HCT116 (cell line): ENCODE data around the gene TCP11. TPM values are rescaled to one million over a fixed set of nuclear protein-coding genes. Genes with fewer than 3 reads are reported as not detected.

ENCODE experiments used
- ATAC-seq: fragments of 200-7000 bp; cut with Tn5 transposase; 2 replicates; pipeline ENCODE4 v1.9.1; 2020; ENCODE audit warnings: mild to moderate bottlenecking, moderate library complexity
- BruUV-seq: library from RNA; stranded (reverse); fragments of 400-500 nt; replicated peaks from 2 replicates; lab custom pipeline; 2021; lab: Mats Ljungman, UMichigan
- CTCF ChIA-PET: fragments of 300-600 bp; sonication (Branson Sonifier 250); formaldehyde crosslinking; loops from one replicate; lab custom pipeline; 2021; ENCODE audit warnings: antibody characterized with exemption; lab: Charles Lee
- POLR2A ChIA-PET: fragments of 300-600, 350-600 bp; sonication (Branson Sonifier 250); formaldehyde crosslinking; loops from one replicate; lab custom pipeline; 2021; ENCODE audit warnings: antibody characterized with exemption; lab: Charles Lee
- RAD21 ChIA-PET, 2 experiments: fragments of 300-600 bp; sonication (Branson Sonifier 250); formaldehyde crosslinking; loops; one replicate each; lab custom pipeline; 2023; ENCODE audit warnings: low total read pairs in 2 of 2; ENCODE audit not compliant: uncharacterized antibody in 2 of 2, unreplicated experiment in 2 of 2, low non-redundant PET in 1 of 2; lab: Charles Lee
- DNase-seq: peaks from one replicate; pipeline ENCODE4 v3.0.0-alpha.2; 2010; ENCODE audit warnings: low read depth, low spot score
- H2AFZ ChIP-seq: fragments of 200-600 bp; shearing (Covaris generic), sonication (generic); 2 replicates; pipeline ENCODE4 v1.6.1; 2017; ENCODE audit warnings: low read depth, mixed run types, mixed read lengths, antibody characterized with exemption, low read length; ENCODE audit not compliant: poor library complexity, severe bottlenecking
- H3K27ac ChIP-seq: 2 replicates; pipeline ENCODE4 v1.5.1; 2012; ENCODE audit warnings: low read depth, low read length
- H3K27me3 ChIP-seq: fragments of 200-600 bp; sonication (generic); 2 replicates; pipeline ENCODE4 v1.6.1; 2016; ENCODE audit warnings: mixed run types, low read length, mixed read lengths; ENCODE audit not compliant: insufficient read depth
- H3K36me3 ChIP-seq, 2 experiments: fragments of 200-500 bp in 1 of 2; fragments of 200-600 bp in 1 of 2; sonication (Bioruptor generic) in 1 of 2; sonication (generic) in 1 of 2; 2 replicates each; pipeline versions ENCODE4 v1.5.1 to v1.6.1; 2014 to 2016; ENCODE audit warnings: low read length in 2 of 2, inconsistent platforms in 1 of 2, mixed read lengths in 1 of 2, mixed run types in 1 of 2; ENCODE audit not compliant: insufficient read depth in 2 of 2, control insufficient read depth in 1 of 2
- H3K4me1 ChIP-seq, 2 experiments: fragments of 200-600 bp in 1 of 2; sonication (generic) in 1 of 2; 2 replicates each; pipeline versions ENCODE4 v1.5.1 to v1.6.1; 2012 to 2017; ENCODE audit warnings: low read length in 2 of 2, inconsistent platforms in 1 of 2, mild to moderate bottlenecking in 1 of 2, mixed read lengths in 1 of 2, mixed run types in 1 of 2, moderate library complexity in 1 of 2; ENCODE audit not compliant: insufficient read depth in 2 of 2, control insufficient read depth in 1 of 2
- H3K4me2 ChIP-seq: fragments of 200-600 bp; sonication (generic); 2 replicates; pipeline ENCODE4 v1.6.1; 2017; ENCODE audit warnings: mixed run types, low read length, mixed read lengths
- H3K4me3 ChIP-seq, 2 experiments: fragments of 200-600 bp in 1 of 2; sonication (generic) in 1 of 2; replicated peaks in 1 of 2; 2 replicates each; pipeline ENCODE4 v1.5.1; 2011 to 2016; ENCODE audit warnings: low read length in 2 of 2, control low read depth in 1 of 2, low read depth in 1 of 2, mild to moderate bottlenecking in 1 of 2, mixed read lengths in 1 of 2, mixed run types in 1 of 2
- H3K79me2 ChIP-seq: fragments of 200-600 bp; sonication (generic); 2 replicates; pipeline ENCODE4 v1.6.1; 2017; ENCODE audit warnings: mild to moderate bottlenecking, mixed run types, low read length, moderate library complexity, mixed read lengths; ENCODE audit not compliant: insufficient read depth
- H3K9ac ChIP-seq: fragments of 200-600 bp; sonication (generic); 2 replicates; pipeline ENCODE4 v1.6.1; 2016; ENCODE audit warnings: low read length, mixed read lengths
- H3K9me2 ChIP-seq: fragments of 200-600 bp; sonication (generic), shearing (Covaris generic); 2 replicates; pipeline ENCODE4 v1.6.1; 2017; ENCODE audit warnings: mixed run types, mild to moderate bottlenecking, moderate library complexity; ENCODE audit not compliant: insufficient read depth
- H3K9me3 ChIP-seq, 2 experiments: fragments of 200-500 bp in 1 of 2; fragments of 200-600 bp in 1 of 2; sonication (Bioruptor generic) in 1 of 2; sonication (generic) in 1 of 2; 2 replicates each; pipeline ENCODE4 v1.6.1; 2014 to 2017; ENCODE audit warnings: low read length in 2 of 2, mixed read lengths in 2 of 2, inconsistent platforms in 1 of 2, low read depth in 1 of 2, mild to moderate bottlenecking in 1 of 2, mixed run types in 1 of 2, moderate library complexity in 1 of 2; ENCODE audit not compliant: control insufficient read depth in 1 of 2, insufficient read depth in 1 of 2
- H4K20me1 ChIP-seq: fragments of 200-600 bp; sonication (generic), shearing (Covaris generic); 2 replicates; pipeline ENCODE4 v1.6.1; 2017; ENCODE audit warnings: mixed run types, mild to moderate bottlenecking, moderate library complexity; ENCODE audit not compliant: insufficient read depth
- CBX3 ChIP-seq: IDR thresholded peaks from 2 replicates; pipeline ENCODE4 v1.6.1; 2012; ENCODE audit warnings: low read depth
- CEBPB ChIP-seq: IDR thresholded peaks from 2 replicates; pipeline ENCODE4 v1.6.1; 2012; ENCODE audit warnings: low read depth
- EZH2 ChIP-seq: fragments of 200-600 bp; sonication (generic); IDR thresholded peaks from 2 replicates; pipeline ENCODE4 v1.6.1; 2017; ENCODE audit warnings: antibody characterized with exemption, mixed run types
- MAX ChIP-seq: IDR thresholded peaks from 2 replicates; pipeline ENCODE4 v1.6.1; 2012
- POLR2AphosphoS5 ChIP-seq: IDR thresholded peaks from 2 replicates; pipeline ENCODE4 v1.6.1; 2011; ENCODE audit warnings: mild to moderate bottlenecking, low read depth, low read length, moderate library complexity
- REST ChIP-seq: IDR thresholded peaks from 2 replicates; pipeline ENCODE4 v1.6.1; 2012; ENCODE audit warnings: low read depth
- SRF ChIP-seq: IDR thresholded peaks from 2 replicates; pipeline ENCODE4 v1.6.1; 2012; ENCODE audit warnings: low read depth
- TCF7L2 ChIP-seq: IDR thresholded peaks from 2 replicates; pipeline ENCODE4 v1.7.0; 2011; ENCODE audit warnings: borderline replicate concordance, inconsistent platforms; ENCODE audit not compliant: insufficient read depth, insufficient read length; ENCODE audit errors: extremely low read depth
- YY1 ChIP-seq: IDR thresholded peaks from 2 replicates; pipeline ENCODE4 v1.6.1; 2011; ENCODE audit warnings: low read length, low read depth, moderate library complexity, mild to moderate bottlenecking; ENCODE audit not compliant: insufficient replicate concordance; ENCODE audit errors: extremely low read depth
- ZBTB33 ChIP-seq: IDR thresholded peaks from 2 replicates; pipeline ENCODE4 v1.6.1; 2011; ENCODE audit warnings: mild to moderate bottlenecking, low read length, moderate library complexity; ENCODE audit not compliant: insufficient replicate concordance; ENCODE audit errors: extremely low read depth
- ZFX ChIP-seq: fragments of 450-650 bp; IDR thresholded peaks from 2 replicates; pipeline ENCODE4 v1.6.1; 2017
- intact Hi-C: fragments of 100-400 bp; cut with micrococcal nuclease; formaldehyde crosslinking; loops from 2 replicates; pipeline ENCODE4 v1.10.0; 2022
- total RNA-seq: library from RNA; stranded (reverse); gene quantifications from one replicate; pipeline ENCODE4 v1.2.1, GENCODE V29; 2021; ENCODE audit not compliant: unreplicated experiment

TCP11 gene
- total RNA-seq, 1 experiment from 2014 or later = not detected

DNA sequence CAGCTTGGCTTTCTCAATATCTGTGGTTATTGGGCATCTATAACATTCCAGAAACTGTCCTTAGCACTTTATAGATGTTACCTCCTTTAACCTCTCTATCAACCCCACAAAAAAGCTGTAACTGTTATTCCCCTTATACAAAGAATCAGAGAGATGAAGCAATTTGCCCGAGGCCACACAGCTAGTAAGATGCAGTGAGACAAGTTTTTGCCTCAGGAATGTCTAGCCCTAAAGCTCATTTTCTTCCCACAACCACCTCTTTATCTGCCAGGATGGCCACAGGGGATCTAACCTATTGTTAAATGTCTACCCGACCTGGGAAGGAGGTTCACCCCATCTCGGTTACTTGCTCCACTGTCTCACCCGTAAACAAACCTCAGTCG lies 31.9 kb upstream of the TCP11 start:
- Histone ChIP-seq H3K27ac (no peak overlapping the region), H3K4me1 (peaks cover 0 to 6% of the 10 kb centered on the region in 2 experiments; a peak in 2 of 4 replicates), H3K27me3 (no peaks in the 10 kb centered on the region)
- no peak for ATAC-seq
- POLR2A ChIA-PET = interaction anchor here (1.4 kb wide), 1 partner anchor 9 kb away, joined by 3 read pairs; no protein-coding TSS in a partner anchor
- TF ChIP-seq SRF = no peak
- no peak for TF ChIP-seq YY1
- TF ChIP-seq TCF7L2 = no peak
- no peak for TF ChIP-seq EZH2
- no peak for TF ChIP-seq ZFX
- TF ChIP-seq ZBTB33 = no peak
- no peak for TF ChIP-seq CEBPB
- no peak for TF ChIP-seq CBX3
- no peak for TF ChIP-seq MAX
- no peak for TF ChIP-seq POLR2AphosphoS5
- no peak for TF ChIP-seq REST
- TF ChIP-seq, all 23 proteins: peak for 0
- Histone ChIP-seq H3K36me3 (no peaks in the 10 kb centered on the region), H3K4me2 (no peak overlapping the region), H3K9ac (no peak overlapping the region), H3K79me2 (no peaks in the 10 kb centered on the region), H3K4me3 (no peak overlapping the region), H4K20me1 (no peaks in the 10 kb centered on the region), H2AFZ (no peak overlapping the region), H3K9me2 (no peaks in the 10 kb centered on the region), H3K9me3 (no peaks in the 10 kb centered on the region)
- ChIA-PET RAD21 (no interaction called here), CTCF (no interaction called here)
- DNase-seq = no peak
- intact Hi-C loops = no loop called here
- no TSS peak for BruUV-seq
